GM15510 (cell line): ENCODE results near the gene CEP20.
A peak's percentile ranks its signal among the peaks of the same experiment; 100 is the strongest.

Experiments
- POLR2A ChIP-seq: IDR thresholded peaks from 3 replicates; pipeline ENCODE4 v1.6.1; 2011; ENCODE audit warnings: borderline replicate concordance; ENCODE audit not compliant: insufficient read length; ENCODE audit errors: extremely low read depth

CEP20 gene

GRCh38 chr16:15888072-15888976 is at the start of gene CEP20:
TSS of gene CEP20 (minus strand) at chr16:15888603. CDS start at chr16:15888585, 18 bp downstream.
- TF ChIP-seq POLR2A: peak; percentile 77

- no peak for TF ChIP-seq POLR2A
Measured at GRCh38 chr16:15934991-15935390, 46.6 kb upstream of the CEP20 start.

GRCh38 chr16:15933781-15934180 is 45.4 kb upstream of the CEP20 start:
- TF ChIP-seq POLR2A: no peak

- TF ChIP-seq POLR2A: no peak
Measured at GRCh38 chr16:15932939-15933338, 44.5 kb upstream of the CEP20 start.

GRCh38 chr16:15928261-15929104 is 40.1 kb upstream of the CEP20 start:
- TF ChIP-seq POLR2A: no peak

- TF ChIP-seq POLR2A: no peak
Measured at GRCh38 chr16:15925631-15926030, 37.2 kb upstream of the CEP20 start.

GRCh38 chr16:15924996-15925395 is 36.6 kb upstream of the CEP20 start:
- TF ChIP-seq POLR2A: no peak

- TF ChIP-seq POLR2A: no peak
Measured at GRCh38 chr16:15919331-15919730, 30.9 kb upstream of the CEP20 start.

GRCh38 chr16:15916323-15916722 is 27.9 kb upstream of the CEP20 start:
- no peak for TF ChIP-seq POLR2A

GRCh38 chr16:15915555-15916081 is 27.2 kb upstream of the CEP20 start:
- TF ChIP-seq POLR2A: no peak

GRCh38 chr16:15913046-15913698 is 24.8 kb upstream of the CEP20 start:
- no peak for TF ChIP-seq POLR2A

- TF ChIP-seq POLR2A: no peak
Measured at GRCh38 chr16:15911198-15911597, 22.8 kb upstream of the CEP20 start.

- no peak for TF ChIP-seq POLR2A
Measured at GRCh38 chr16:15907863-15908478, 19.6 kb upstream of the CEP20 start.

- no peak for TF ChIP-seq POLR2A
Measured at GRCh38 chr16:15906439-15906838, 18.0 kb upstream of the CEP20 start.
